ENCODE measurements around the gene KLHDC1.

The KLHDC1 gene

GRCh38 chr14:49792618-49793017 lies 99.7 kb downstream of the KLHDC1 start:
- TF ChIP-seq ESRRG (CRISPR knock-in tag; IDR thresholded peaks at IDR 0.05): no peak
- TF ChIP-seq POU6F1 (CRISPR knock-in tag; IDR thresholded peaks at IDR 0.05; ENCODE audit: borderline replicate concordance, low read depth): no peak
- ATAC-seq: no peak

- TF ChIP-seq ZFP3 (CRISPR knock-in tag; IDR thresholded peaks at IDR 0.05) (no peak), ZFP30 (CRISPR knock-in tag; IDR thresholded peaks at IDR 0.05) (no peak), CSRNP3 (CRISPR knock-in tag; IDR thresholded peaks at IDR 0.05) (no peak), ZC3H10 (CRISPR knock-in tag; IDR thresholded peaks at IDR 0.05) (no peak), CSDC2 (CRISPR knock-in tag; IDR thresholded peaks at IDR 0.05) (no peak), ISL1 (CRISPR knock-in tag; IDR thresholded peaks at IDR 0.05) (no peak), SNAI2 (CRISPR knock-in tag; IDR thresholded peaks at IDR 0.05) (no peak), BACH2 (CRISPR knock-in tag; IDR thresholded peaks at IDR 0.05; ENCODE audit: borderline replicate concordance) (no peak), PPARA (CRISPR knock-in tag; IDR thresholded peaks at IDR 0.05; ENCODE audit: borderline replicate concordance) (no peak), ZNF70 (CRISPR knock-in tag; IDR thresholded peaks at IDR 0.05) (no peak)
- ATAC-seq: no peak
Measured at GRCh38 chr14:49796025-49796424, 103.1 kb downstream of the KLHDC1 start.
